Mammary epithelial cell (primary cell): Measurements from ENCODE around the gene HBE1.

Experiments used
- CTCF ChIP-seq, 2 donors: IDR thresholded peaks in 1 of 2; conservative IDR thresholded peaks in 1 of 2; 2 replicates each; pipeline ENCODE4 v1.5.1; 2011 to 2012; ENCODE audit warnings: inconsistent platforms in 2 of 2, low read length in 2 of 2, mild to moderate bottlenecking in 2 of 2, control low read depth in 1 of 2, low read depth in 1 of 2; ENCODE audit not compliant: insufficient read depth in 1 of 2; ENCODE audit errors: extremely low read depth in 1 of 2
- EZH2 ChIP-seq: IDR thresholded peaks from 2 replicates; pipeline ENCODE4 v1.6.1; 2012; ENCODE audit warnings: low read length, inconsistent platforms, borderline replicate concordance

GRCh38 chr11:5267033-5267563 is 2.6 kb downstream of the HBE1 start:
- TF ChIP-seq CTCF (conservative IDR thresholded peaks at IDR 0.05 in 1 of 2, IDR thresholded peaks at IDR 0.05 in 1 of 2; ENCODE audit: extremely low read depth in 1 of 2, insufficient read depth in 1 of 2, low read depth in 1 of 2, low read length in 2 of 2) (no peak), EZH2 (no peak)
